A549 (cell line): ENCODE data around the gene TMPRSS6. TPM values are rescaled to one million over a fixed set of nuclear protein-coding genes. Genes with fewer than 3 reads are reported as not detected.

Source experiments
- ATAC-seq, 2 experiments: fragments of 200-7000 bp in 1 of 2; fragments of >200 bp in 1 of 2; cut with Nextera tagmentation in 1 of 2; cut with Tn5 transposase in 1 of 2; 3 replicates each; pipeline versions ENCODE4 v1.8.0 to v1.9.1; 2018 to 2020; ENCODE audit warnings: mild to moderate bottlenecking in 1 of 2, moderate library complexity in 1 of 2
- CTCF ChIA-PET: fragments of 300-600 bp; sonication (Branson Sonifier 250); formaldehyde crosslinking; extraction: SDS; loops from one replicate; lab custom pipeline; 2021; ENCODE audit warnings: antibody characterized with exemption, inconsistent platforms; lab: Yijun Ruan, JAX
- POLR2A ChIA-PET: fragments of 350-600 bp; formaldehyde crosslinking; extraction: SDS; loops from one replicate; lab custom pipeline; 2021; ENCODE audit warnings: antibody characterized with exemption, inconsistent platforms; lab: Yijun Ruan, JAX
- DNase-seq, 2 experiments: peaks; one replicate each; pipeline versions ENCODE4 v3.0.0 to v3.0.0-alpha.2; 2011 to 2016; ENCODE audit warnings: low read depth in 1 of 2, low spot score in 1 of 2
- FAIRE-seq: peaks from 2 replicates; lab custom pipeline; 2011; peaks lifted over from hg19 to GRCh38; lab: Jason Lieb, UNC
- H3K27ac ChIP-seq, 2 experiments: fragments of >200 bp; sonication (Bioruptor Twin); formaldehyde crosslinking; 3 replicates each; pipeline ENCODE4 v1.5.1; 2016 to 2017
- H3K4me1 ChIP-seq: fragments of >200 bp; sonication (Bioruptor Twin); formaldehyde crosslinking; 3 replicates; pipeline ENCODE4 v1.6.1; 2016
- H3K4me2 ChIP-seq: fragments of >200 bp; sonication (Bioruptor Twin); formaldehyde crosslinking; 3 replicates; pipeline ENCODE4 v1.6.1; 2016
- H3K4me3 ChIP-seq: fragments of >200 bp; sonication (Bioruptor Twin); formaldehyde crosslinking; 3 replicates; pipeline ENCODE4 v1.5.1; 2016
- H3K9me3 ChIP-seq: fragments of >200 bp; sonication (Bioruptor Twin); formaldehyde crosslinking; 3 replicates; pipeline ENCODE4 v1.6.1; 2016
- CBX2 ChIP-seq: fragments of 200-600 bp; sonication (generic); IDR thresholded peaks from 2 replicates; pipeline ENCODE4 v1.6.1; 2016; ENCODE audit warnings: low read depth, mild to moderate bottlenecking, borderline replicate concordance
- CHD4 ChIP-seq: fragments of 200-600 bp; sonication (generic); IDR thresholded peaks from 2 replicates; pipeline ENCODE4 v1.6.1; 2016; ENCODE audit warnings: antibody characterized with exemption, mild to moderate bottlenecking, borderline replicate concordance
- EHMT2 ChIP-seq: fragments of 200-600 bp; sonication (generic); IDR thresholded peaks from 2 replicates; pipeline ENCODE4 v1.6.1; 2016; ENCODE audit warnings: antibody characterized with exemption, low read depth, mild to moderate bottlenecking, moderate library complexity
- FOSB ChIP-seq: fragments of 250-450 bp; sonication (Bioruptor Pico); IDR thresholded peaks from 2 replicates; pipeline ENCODE4 v1.5.0; 2020; ENCODE audit warnings: mild to moderate bottlenecking, moderate library complexity
- FOSL2 ChIP-seq, 2 experiments: fragments of 450-650 bp in 1 of 2; fragments of >200 bp in 1 of 2; sonication (Bioruptor Twin) in 1 of 2; formaldehyde crosslinking; IDR thresholded peaks; 2 replicates each; pipeline versions ENCODE4 v1.5.0 to v1.6.1; 2016 to 2020; ENCODE audit warnings: mild to moderate bottlenecking in 1 of 2, moderate library complexity in 1 of 2
- FOXS1 ChIP-seq: fragments of 250-450 bp; sonication (Bioruptor Pico); IDR thresholded peaks from 2 replicates; pipeline ENCODE4 v1.5.0; 2020; ENCODE audit warnings: mild to moderate bottlenecking, moderate library complexity
- HEYL ChIP-seq: fragments of 250-450 bp; sonication (Bioruptor Pico); IDR thresholded peaks from 2 replicates; pipeline ENCODE4 v1.8.0; 2021; ENCODE audit warnings: mild to moderate bottlenecking, moderate library complexity
- HOXB5 ChIP-seq: fragments of 250-450 bp; sonication (Bioruptor Pico); IDR thresholded peaks from 2 replicates; pipeline ENCODE4 v1.5.0; 2020; ENCODE audit warnings: mild to moderate bottlenecking, moderate library complexity
- MYC ChIP-seq: IDR thresholded peaks from 2 replicates; pipeline ENCODE4 v1.6.1; 2012; ENCODE audit warnings: mild to moderate bottlenecking, inconsistent platforms, low read length, improper control_type of control experiment, borderline replicate concordance
- POLR2A ChIP-seq: IDR thresholded peaks from 2 replicates; pipeline ENCODE4 v1.6.1; 2012; ENCODE audit warnings: mild to moderate bottlenecking, low read length
- POLR2AphosphoS2 ChIP-seq: conservative IDR thresholded peaks from 2 replicates; pipeline ENCODE4 v1.6.1; 2012; ENCODE audit warnings: low read length, improper control_type of control experiment, inconsistent platforms
- RAD21 ChIP-seq, 2 experiments: fragments of >200 bp in 1 of 2; sonication (Bioruptor Twin) in 1 of 2; formaldehyde crosslinking in 1 of 2; IDR thresholded peaks in 1 of 2; conservative IDR thresholded peaks in 1 of 2; 2 replicates in 1 of 2; 3 replicates in 1 of 2; pipeline ENCODE4 v1.6.1; 2012 to 2018; ENCODE audit warnings: inconsistent platforms in 1 of 2
- RCOR1 ChIP-seq: fragments of 150-350 bp; IDR thresholded peaks from 2 replicates; pipeline ENCODE4 v1.6.1; 2014; ENCODE audit warnings: antibody characterized with exemption, low read length, low read depth
- RNF2 ChIP-seq: fragments of 200-600 bp; sonication (generic); IDR thresholded peaks from 2 replicates; pipeline ENCODE4 v1.6.1; 2016; ENCODE audit warnings: low read depth, mild to moderate bottlenecking, antibody characterized with exemption, moderate library complexity, borderline replicate concordance
- SMC3 ChIP-seq: fragments of >200 bp; sonication (Bioruptor Twin); formaldehyde crosslinking; IDR thresholded peaks from 3 replicates; pipeline ENCODE4 v1.6.1; 2018; ENCODE audit warnings: inconsistent platforms
- TFCP2L1 ChIP-seq: fragments of 250-450 bp; sonication (Bioruptor Pico); IDR thresholded peaks from 2 replicates; pipeline ENCODE4 v1.5.0; 2021; ENCODE audit warnings: mild to moderate bottlenecking
- ZC3H11A ChIP-seq: fragments of 450-650 bp; IDR thresholded peaks from 2 replicates; pipeline ENCODE4 v1.6.1; 2014; ENCODE audit warnings: antibody characterized with exemption, mild to moderate bottlenecking
- ZFP36 ChIP-seq: fragments of 450-650 bp; IDR thresholded peaks from 2 replicates; pipeline ENCODE4 v1.6.1; 2014; ENCODE audit warnings: borderline replicate concordance; ENCODE audit not compliant: partially characterized antibody
- WGBS: methylation state at CpG from one replicate; pipeline ENCODE4 v1.1.6; 2017; ENCODE audit errors: missing lambda C conversion rate; 5-methylcytosine and 5-hydroxymethylcytosine counted together
- polyA plus RNA-seq, 4 experiments: library from polyadenylated mRNA; depleted of rRNA in 3 of 4; stranded (reverse); fragments of >200 nt; fragmentation: RNase III in 1 of 4; extraction: RNeasy Plus Mini Kit Qiagen cat#74134 plus additional on column Dnase treatment in 1 of 4; gene quantifications; 2 replicates in 3 of 4; 3 replicates in 1 of 4; pipeline ENCODE4 v1.2.3, GENCODE V29; 2011 to 2017
- TF ChIP-seq, protein P1 (sequence below): fragments of 200-600 bp; sonication (generic); IDR thresholded peaks from 2 replicates; pipeline ENCODE4 v1.6.1; 2016; ENCODE audit warnings: antibody characterized with exemption, mild to moderate bottlenecking, moderate library complexity
- TF ChIP-seq, protein P2 (sequence below): fragments of >200 bp; sonication (Bioruptor Twin); formaldehyde crosslinking; IDR thresholded peaks from 3 replicates; pipeline ENCODE4 v1.5.1; 2016
- TF ChIP-seq, protein P3 (sequence below): IDR thresholded peaks from 2 replicates; pipeline ENCODE4 v1.6.1; 2012
- TF ChIP-seq, protein P4 (sequence below): IDR thresholded peaks from 2 replicates; pipeline ENCODE4 v1.6.1; 2012
- TF ChIP-seq, protein P5 (sequence below): fragments of 250-450 bp; sonication (Bioruptor Pico); IDR thresholded peaks from 2 replicates; pipeline ENCODE4 v1.5.0; 2020; ENCODE audit warnings: low read depth, mild to moderate bottlenecking, moderate library complexity
- TF ChIP-seq, protein P6 (sequence below): fragments of 250-450 bp; sonication (Bioruptor Pico); IDR thresholded peaks from 2 replicates; pipeline ENCODE4 v1.5.0; 2021; ENCODE audit warnings: mild to moderate bottlenecking, moderate library complexity, borderline replicate concordance

The TMPRSS6 gene
- polyA plus RNA-seq, 2 of the 4 experiments (the other 2 are of a cell fraction) = not detected

DNA sequence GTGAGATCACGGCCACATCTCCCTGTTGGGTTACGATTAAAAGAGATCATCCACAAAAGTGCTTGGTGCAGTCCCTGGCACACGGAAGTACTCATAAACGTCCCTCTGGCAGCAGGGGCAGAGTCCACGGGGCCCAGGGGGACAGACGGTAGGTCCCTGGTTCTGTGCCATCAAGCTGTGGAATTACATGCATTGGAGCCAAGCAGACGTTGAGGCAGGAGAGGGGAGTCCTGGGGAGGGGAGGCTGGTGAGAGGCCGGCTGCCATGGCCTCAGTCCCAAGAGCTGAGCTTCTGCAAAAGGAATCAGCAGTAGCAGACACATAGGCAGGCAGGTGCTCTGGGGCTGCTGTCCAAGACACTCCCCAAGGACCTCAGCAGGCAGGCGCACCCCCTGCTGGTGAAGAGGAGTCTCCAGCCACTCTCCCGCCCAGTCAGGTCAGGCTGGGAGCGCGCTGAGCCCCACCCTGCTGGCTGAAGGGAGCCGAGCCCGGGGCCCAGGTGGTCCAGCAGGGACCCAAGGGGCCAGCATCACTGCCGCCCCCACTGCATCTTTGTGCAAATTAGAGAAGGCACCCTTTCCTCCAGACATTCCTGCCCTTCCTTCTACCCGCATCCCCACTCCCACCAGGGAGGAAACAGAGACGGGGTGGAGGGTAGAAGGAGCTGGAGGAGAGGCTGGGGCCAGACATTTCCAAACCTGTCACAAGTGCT, 65.5 kb downstream of the TMPRSS6 start (continued):
- TF ChIP-seq CHD4 = no peak
- no peak for TF ChIP-seq MYC
- TF ChIP-seq POLR2A = no peak
- TF ChIP-seq, protein P1, sequence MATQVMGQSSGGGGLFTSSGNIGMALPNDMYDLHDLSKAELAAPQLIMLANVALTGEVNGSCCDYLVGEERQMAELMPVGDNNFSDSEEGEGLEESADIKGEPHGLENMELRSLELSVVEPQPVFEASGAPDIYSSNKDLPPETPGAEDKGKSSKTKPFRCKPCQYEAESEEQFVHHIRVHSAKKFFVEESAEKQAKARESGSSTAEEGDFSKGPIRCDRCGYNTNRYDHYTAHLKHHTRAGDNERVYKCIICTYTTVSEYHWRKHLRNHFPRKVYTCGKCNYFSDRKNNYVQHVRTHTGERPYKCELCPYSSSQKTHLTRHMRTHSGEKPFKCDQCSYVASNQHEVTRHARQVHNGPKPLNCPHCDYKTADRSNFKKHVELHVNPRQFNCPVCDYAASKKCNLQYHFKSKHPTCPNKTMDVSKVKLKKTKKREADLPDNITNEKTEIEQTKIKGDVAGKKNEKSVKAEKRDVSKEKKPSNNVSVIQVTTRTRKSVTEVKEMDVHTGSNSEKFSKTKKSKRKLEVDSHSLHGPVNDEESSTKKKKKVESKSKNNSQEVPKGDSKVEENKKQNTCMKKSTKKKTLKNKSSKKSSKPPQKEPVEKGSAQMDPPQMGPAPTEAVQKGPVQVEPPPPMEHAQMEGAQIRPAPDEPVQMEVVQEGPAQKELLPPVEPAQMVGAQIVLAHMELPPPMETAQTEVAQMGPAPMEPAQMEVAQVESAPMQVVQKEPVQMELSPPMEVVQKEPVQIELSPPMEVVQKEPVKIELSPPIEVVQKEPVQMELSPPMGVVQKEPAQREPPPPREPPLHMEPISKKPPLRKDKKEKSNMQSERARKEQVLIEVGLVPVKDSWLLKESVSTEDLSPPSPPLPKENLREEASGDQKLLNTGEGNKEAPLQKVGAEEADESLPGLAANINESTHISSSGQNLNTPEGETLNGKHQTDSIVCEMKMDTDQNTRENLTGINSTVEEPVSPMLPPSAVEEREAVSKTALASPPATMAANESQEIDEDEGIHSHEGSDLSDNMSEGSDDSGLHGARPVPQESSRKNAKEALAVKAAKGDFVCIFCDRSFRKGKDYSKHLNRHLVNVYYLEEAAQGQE = no peak
- TF ChIP-seq, protein P2, sequence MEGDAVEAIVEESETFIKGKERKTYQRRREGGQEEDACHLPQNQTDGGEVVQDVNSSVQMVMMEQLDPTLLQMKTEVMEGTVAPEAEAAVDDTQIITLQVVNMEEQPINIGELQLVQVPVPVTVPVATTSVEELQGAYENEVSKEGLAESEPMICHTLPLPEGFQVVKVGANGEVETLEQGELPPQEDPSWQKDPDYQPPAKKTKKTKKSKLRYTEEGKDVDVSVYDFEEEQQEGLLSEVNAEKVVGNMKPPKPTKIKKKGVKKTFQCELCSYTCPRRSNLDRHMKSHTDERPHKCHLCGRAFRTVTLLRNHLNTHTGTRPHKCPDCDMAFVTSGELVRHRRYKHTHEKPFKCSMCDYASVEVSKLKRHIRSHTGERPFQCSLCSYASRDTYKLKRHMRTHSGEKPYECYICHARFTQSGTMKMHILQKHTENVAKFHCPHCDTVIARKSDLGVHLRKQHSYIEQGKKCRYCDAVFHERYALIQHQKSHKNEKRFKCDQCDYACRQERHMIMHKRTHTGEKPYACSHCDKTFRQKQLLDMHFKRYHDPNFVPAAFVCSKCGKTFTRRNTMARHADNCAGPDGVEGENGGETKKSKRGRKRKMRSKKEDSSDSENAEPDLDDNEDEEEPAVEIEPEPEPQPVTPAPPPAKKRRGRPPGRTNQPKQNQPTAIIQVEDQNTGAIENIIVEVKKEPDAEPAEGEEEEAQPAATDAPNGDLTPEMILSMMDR = peak; percentile 59; the same call in 2 of the 3 replicates
- no peak for TF ChIP-seq ZFP36
- TF ChIP-seq FOSL2 (IDR thresholded peaks at IDR 0.05) = no peak
- no peak for TF ChIP-seq FOSL2 (CRISPR knock-in tag; IDR thresholded peaks at IDR 0.05)
- TF ChIP-seq, protein P3, sequence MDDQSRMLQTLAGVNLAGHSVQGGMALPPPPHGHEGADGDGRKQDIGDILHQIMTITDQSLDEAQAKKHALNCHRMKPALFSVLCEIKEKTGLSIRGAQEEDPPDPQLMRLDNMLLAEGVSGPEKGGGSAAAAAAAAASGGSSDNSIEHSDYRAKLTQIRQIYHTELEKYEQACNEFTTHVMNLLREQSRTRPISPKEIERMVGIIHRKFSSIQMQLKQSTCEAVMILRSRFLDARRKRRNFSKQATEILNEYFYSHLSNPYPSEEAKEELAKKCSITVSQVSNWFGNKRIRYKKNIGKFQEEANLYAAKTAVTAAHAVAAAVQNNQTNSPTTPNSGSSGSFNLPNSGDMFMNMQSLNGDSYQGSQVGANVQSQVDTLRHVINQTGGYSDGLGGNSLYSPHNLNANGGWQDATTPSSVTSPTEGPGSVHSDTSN = no peak
- no peak for TF ChIP-seq FOSB
- no peak for TF ChIP-seq RCOR1
- no peak for TF ChIP-seq TFCP2L1 (CRISPR knock-in tag)
- TF ChIP-seq FOXS1 (CRISPR knock-in tag) = no peak
- no peak for TF ChIP-seq ZC3H11A
- TF ChIP-seq, protein P4, sequence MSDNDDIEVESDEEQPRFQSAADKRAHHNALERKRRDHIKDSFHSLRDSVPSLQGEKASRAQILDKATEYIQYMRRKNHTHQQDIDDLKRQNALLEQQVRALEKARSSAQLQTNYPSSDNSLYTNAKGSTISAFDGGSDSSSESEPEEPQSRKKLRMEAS = peak; percentile 55; the same call in 1 of the 2 replicates
- no peak for TF ChIP-seq CBX2
- no peak for TF ChIP-seq HOXB5
- no peak for TF ChIP-seq HEYL (CRISPR knock-in tag)
- peak; percentile 68 for TF ChIP-seq SMC3
- peak; percentile 70 to 72 for TF ChIP-seq RAD21 (conservative IDR thresholded peaks at IDR 0.05 in 1 of 2, IDR thresholded peaks at IDR 0.05 in 1 of 2)
- TF ChIP-seq RNF2 = no peak

DNA sequence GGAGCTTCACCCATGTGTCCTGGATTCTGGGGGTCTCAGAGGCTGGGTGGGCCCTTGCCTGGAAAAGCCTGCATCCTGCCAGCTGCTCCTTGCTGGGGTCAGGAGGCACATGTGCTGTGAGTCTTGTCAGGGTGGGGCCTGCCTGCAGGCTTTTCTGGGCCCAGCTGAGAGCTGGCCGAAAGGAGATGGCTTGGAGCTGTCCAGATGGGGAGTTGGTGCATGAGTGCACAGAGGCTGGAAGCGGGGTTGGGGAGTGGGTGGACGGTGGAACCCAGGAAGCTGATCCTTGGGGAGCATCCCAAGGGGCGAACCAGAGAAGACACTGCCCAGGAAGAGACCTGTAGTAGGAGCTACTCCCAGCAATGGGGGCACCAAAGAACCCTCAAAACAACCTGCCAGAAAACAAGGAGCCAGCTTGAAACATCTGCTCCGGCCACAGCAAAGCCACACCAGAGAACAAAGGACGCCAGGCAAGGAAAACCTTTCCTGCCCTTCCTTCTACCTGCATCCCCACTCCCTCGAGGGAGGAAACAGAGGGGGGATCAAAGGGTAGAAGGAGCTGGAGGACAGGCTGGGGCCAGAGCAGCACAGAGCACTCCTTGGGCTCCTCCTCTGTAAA, 66.2 kb downstream of the TMPRSS6 start:
- no peak for DNase-seq
- peaks cover 51% of the 10 kb centered on the region for H3K4me1 ChIP-seq
- no peaks in the 10 kb centered on the region for H3K9me3 ChIP-seq
- no peak overlapping the region for H3K4me3 ChIP-seq
- no peak for ATAC-seq
- peak overlapping the region; percentile 70 for H3K4me2 ChIP-seq
- no peak for FAIRE-seq
- CTCF ChIA-PET = interaction anchor here (0.6 to 9.0 kb wide), 34 partner anchors 10 to 499 kb away, joined by 3 to 142 read pairs (median 4); partner anchors contain the start of genes IFT27, MPST and TST
- 73% methylated on average over 7 of the region's 7 CpGs for WGBS
- H3K27ac ChIP-seq = peak overlapping the region; percentile 84 to 85
- POLR2A ChIA-PET = interaction anchor here (0.7 to 2.6 kb wide), 2 partner anchors 11 to 13 kb away, joined by 3 to 8 read pairs; no protein-coding TSS in a partner anchor
- TF ChIP-seq POLR2AphosphoS2 (no peak), EHMT2 (no peak), CHD4 (no peak), RAD21 (conservative IDR thresholded peaks at IDR 0.05 in 1 of 2, IDR thresholded peaks at IDR 0.05 in 1 of 2) (no peak), FOSB (no peak)
- TF ChIP-seq, protein P5, sequence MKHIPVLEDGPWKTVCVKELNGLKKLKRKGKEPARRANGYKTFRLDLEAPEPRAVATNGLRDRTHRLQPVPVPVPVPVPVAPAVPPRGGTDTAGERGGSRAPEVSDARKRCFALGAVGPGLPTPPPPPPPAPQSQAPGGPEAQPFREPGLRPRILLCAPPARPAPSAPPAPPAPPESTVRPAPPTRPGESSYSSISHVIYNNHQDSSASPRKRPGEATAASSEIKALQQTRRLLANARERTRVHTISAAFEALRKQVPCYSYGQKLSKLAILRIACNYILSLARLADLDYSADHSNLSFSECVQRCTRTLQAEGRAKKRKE = no peak
- TF ChIP-seq, protein P6, sequence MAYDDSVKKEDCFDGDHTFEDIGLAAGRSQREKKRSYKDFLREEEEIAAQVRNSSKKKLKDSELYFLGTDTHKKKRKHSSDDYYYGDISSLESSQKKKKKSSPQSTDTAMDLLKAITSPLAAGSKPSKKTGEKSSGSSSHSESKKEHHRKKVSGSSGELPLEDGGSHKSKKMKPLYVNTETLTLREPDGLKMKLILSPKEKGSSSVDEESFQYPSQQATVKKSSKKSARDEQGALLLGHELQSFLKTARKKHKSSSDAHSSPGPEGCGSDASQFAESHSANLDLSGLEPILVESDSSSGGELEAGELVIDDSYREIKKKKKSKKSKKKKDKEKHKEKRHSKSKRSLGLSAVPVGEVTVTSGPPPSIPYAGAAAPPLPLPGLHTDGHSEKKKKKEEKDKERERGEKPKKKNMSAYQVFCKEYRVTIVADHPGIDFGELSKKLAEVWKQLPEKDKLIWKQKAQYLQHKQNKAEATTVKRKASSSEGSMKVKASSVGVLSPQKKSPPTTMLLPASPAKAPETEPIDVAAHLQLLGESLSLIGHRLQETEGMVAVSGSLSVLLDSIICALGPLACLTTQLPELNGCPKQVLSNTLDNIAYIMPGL (CRISPR knock-in tag) = no peak
